ENCODE measurements around the gene DLG5. TPM values are rescaled to one million over a fixed set of nuclear protein-coding genes. Genes with fewer than 3 reads are reported as not detected.

Gene DLG5
- total RNA-seq, 2 donors from 2014 or later, result 26.1 to 47.5 TPM

GRCh38 chr10:77832238-77832637 is 94.3 kb downstream of the DLG5 start:
- Histone ChIP-seq H3K27ac (no peak overlapping the region), H3K4me3 (no peak overlapping the region), H3K4me1 (no peaks in the 10 kb centered on the region), H3K9ac (ENCODE audit: low read depth in 2 of 2, low read length in 2 of 2) (no peak overlapping the region), H3K36me3 (peaks cover 8% of the 10 kb centered on the region), H3K27me3 (no peaks in the 10 kb centered on the region), H3K9me3 (no peaks in the 10 kb centered on the region)
- no peak for TF ChIP-seq CTCF (IDR thresholded peaks at IDR 0.05)
- DNase-seq, result no peak
- intact Hi-C loops (cut with DNase I), result no loop called here

- H3K9me3 ChIP-seq, result no peaks in the 10 kb centered on the region
- no peak for TF ChIP-seq CTCF (IDR thresholded peaks at IDR 0.05)
- intact Hi-C loops (cut with DNase I), result no loop called here
- no peak for DNase-seq
- H3K9ac ChIP-seq (ENCODE audit: low read depth in 2 of 2, low read length in 2 of 2), result no peak overlapping the region
- peaks cover 4% of the 10 kb centered on the region for H3K36me3 ChIP-seq
- H3K4me1 ChIP-seq, result no peaks in the 10 kb centered on the region
- no peaks in the 10 kb centered on the region for H3K27me3 ChIP-seq
- no peak overlapping the region for H3K27ac ChIP-seq
- H3K4me3 ChIP-seq, result no peak overlapping the region
Observed at GRCh38 chr10:77829356-77829755, 97.2 kb downstream of the DLG5 start.

- Histone ChIP-seq H3K9ac (ENCODE audit: low read depth in 2 of 2, low read length in 2 of 2) (no peak overlapping the region), H3K27ac (no peak overlapping the region), H3K9me3 (no peaks in the 10 kb centered on the region), H3K27me3 (no peaks in the 10 kb centered on the region), H3K4me3 (no peak overlapping the region), H3K36me3 (peaks cover 4% of the 10 kb centered on the region), H3K4me1 (no peaks in the 10 kb centered on the region)
- TF ChIP-seq CTCF (IDR thresholded peaks at IDR 0.05), result no peak
- intact Hi-C loops (cut with DNase I), result no loop called here
- DNase-seq, result no peak
Observed at GRCh38 chr10:77828377-77828776, 98.2 kb downstream of the DLG5 start.

- intact Hi-C loops (cut with DNase I), result no loop called here
- Histone ChIP-seq H3K9ac (ENCODE audit: low read depth in 2 of 2, low read length in 2 of 2) (no peak overlapping the region), H3K4me3 (no peak overlapping the region), H3K9me3 (no peaks in the 10 kb centered on the region), H3K27me3 (no peaks in the 10 kb centered on the region), H3K4me1 (no peaks in the 10 kb centered on the region), H3K36me3 (peaks cover 4% of the 10 kb centered on the region), H3K27ac (no peak overlapping the region)
- TF ChIP-seq CTCF (IDR thresholded peaks at IDR 0.05), result no peak
- no peak for DNase-seq
Observed at GRCh38 chr10:77827366-77827765, 99.2 kb downstream of the DLG5 start.

- no peak for TF ChIP-seq CTCF (IDR thresholded peaks at IDR 0.05)
- H3K4me1 ChIP-seq, result no peaks in the 10 kb centered on the region
Observed at GRCh38 chr10:77825965-77826364, 100.6 kb downstream of the DLG5 start.

GRCh38 chr10:77824908-77825307 is 101.6 kb downstream of the DLG5 start:
- Histone ChIP-seq H3K36me3 (peaks cover 1% of the 10 kb centered on the region), H3K27me3 (no peaks in the 10 kb centered on the region), H3K4me3 (no peak overlapping the region), H3K9ac (ENCODE audit: low read depth in 2 of 2, low read length in 2 of 2) (no peak overlapping the region), H3K27ac (no peak overlapping the region), H3K9me3 (no peaks in the 10 kb centered on the region), H3K4me1 (no peaks in the 10 kb centered on the region)
- intact Hi-C loops (cut with DNase I), result no loop called here
- TF ChIP-seq CTCF (IDR thresholded peaks at IDR 0.05), result no peak
- no peak for DNase-seq

More at GRCh38 chr10:77825965-77826364, 100.6 kb downstream of the DLG5 start:
- Histone ChIP-seq H3K27me3 (no peaks in the 10 kb centered on the region), H3K9ac (ENCODE audit: low read depth in 2 of 2, low read length in 2 of 2) (no peak overlapping the region), H3K4me3 (no peak overlapping the region), H3K27ac (no peak overlapping the region), H3K36me3 (peaks cover 4% of the 10 kb centered on the region), H3K9me3 (no peaks in the 10 kb centered on the region)
- no peak for DNase-seq
- intact Hi-C loops (cut with DNase I), result no loop called here
